Measurements from ENCODE around the gene MIEF1. TPM values are rescaled to one million over a fixed set of nuclear protein-coding genes. Genes with fewer than 3 reads are reported as not detected.

Gene MIEF1
- total RNA-seq, result 10 to 100 TPM; 18.4 to 28.9 TPM
- polyA plus RNA-seq, result 10 to 100 TPM in 1 of 2 donors, 1 to 10 TPM in 1; 7.1 to 16.5 TPM
- long read RNA-seq, donor 1, full-length matches to known transcripts, result 8 of 22 reads
- long read RNA-seq, donor 1, partial matches to known transcripts, result 14 of 22 reads
- long read RNA-seq, donor 1, other reads (novel, unspliced or antisense), result 0 of 22 reads
- long read RNA-seq, donor 2, result 0 reads
- long read RNA-seq, donor 3, full-length matches to known transcripts, result 1 of 1 reads
- long read RNA-seq, donor 3, partial matches to known transcripts, result 0 of 1 reads
- long read RNA-seq, donor 3, other reads (novel, unspliced or antisense), result 0 of 1 reads
- long read RNA-seq, donor 4, result 0 reads
- long read RNA-seq, donor 5, full-length matches to known transcripts, result 9 of 9 reads
- long read RNA-seq, donor 5, partial matches to known transcripts, result 0 of 9 reads
- long read RNA-seq, donor 5, other reads (novel, unspliced or antisense), result 0 of 9 reads

GRCh38 chr22:39502109-39502788 lies at the start of gene MIEF1:
TSS of gene MIEF1 (plus strand) at chr22:39502290. CDS start at chr22:39511295, 9,005 bp downstream.
- Histone ChIP-seq H3K9me3 (ENCODE audit: control insufficient read depth in 4 of 4, insufficient read depth in 3 of 4, low read length in 3 of 4) (no peaks in the 10 kb centered on the region), H3K27me3 (ENCODE audit: control insufficient read depth in 3 of 3, insufficient read depth in 3 of 3, low read length in 2 of 3) (no peaks in the 10 kb centered on the region), H3K9ac (ENCODE audit: insufficient read depth in 1 of 2, low read length in 2 of 2) (peak within 1 kb of the TSS; percentile 43 to 87), H3K36me3 (ENCODE audit: control insufficient read depth in 4 of 4, insufficient read depth in 4 of 4, low read length in 4 of 4) (peaks cover 10 to 26% (median 19%) of the 10 kb centered on the region in 4 donors), H3K4me1 (ENCODE audit: control insufficient read depth in 5 of 5, insufficient read depth in 5 of 5, low read length in 5 of 5) (peaks cover 2 to 27% (median 18%) of the 10 kb centered on the region in 5 donors), H3K27ac (ENCODE audit: low read depth in 1 of 2, low read length in 1 of 2) (peak within 1 kb of the TSS; percentile 79 to 84), H3K4me3 (peak within 1 kb of the TSS; percentile 89)
- ATAC-seq (ENCODE audit: insufficient read depth, low FRiP score), result peak; percentile 98
- TF ChIP-seq CTCF (IDR thresholded peaks at IDR 0.05; ENCODE audit: control extremely low read depth, extremely low read depth), result no peak
- peak; percentile 97 to 98 (median 98) for DNase-seq
- WGBS, 2 donors, result 0 to 1% methylated on average over 38 to 58 of the region's 58 CpGs

- no peak for TF ChIP-seq CTCF (IDR thresholded peaks at IDR 0.05; ENCODE audit: control extremely low read depth, extremely low read depth)
- Histone ChIP-seq H3K9ac (ENCODE audit: insufficient read depth in 1 of 2, low read length in 2 of 2) (no peak overlapping the region), H3K36me3 (ENCODE audit: control insufficient read depth in 4 of 4, insufficient read depth in 4 of 4, low read length in 4 of 4) (no peaks in the 10 kb centered on the region), H3K27me3 (ENCODE audit: control insufficient read depth in 3 of 3, insufficient read depth in 3 of 3, low read length in 2 of 3) (no peaks in the 10 kb centered on the region), H3K9me3 (ENCODE audit: control insufficient read depth in 4 of 4, insufficient read depth in 3 of 4, low read length in 3 of 4) (peaks cover 0 to 2% (median 0%) of the 10 kb centered on the region in 4 donors), H3K4me1 (ENCODE audit: control insufficient read depth in 5 of 5, insufficient read depth in 5 of 5, low read length in 5 of 5) (peaks cover 0 to 23% (median 7%) of the 10 kb centered on the region in 5 donors), H3K27ac (ENCODE audit: low read depth in 1 of 2, low read length in 1 of 2) (no peak overlapping the region), H3K4me3 (no peak overlapping the region)
- 57 to 77% methylated on average over 6 of the region's 6 CpGs for WGBS, 2 donors
- ATAC-seq (ENCODE audit: insufficient read depth, low FRiP score) (no peak), DNase-seq (no peak)
These were observed 49.4 kb upstream of the MIEF1 start for GRCh38 chr22:39452740-39453040.

GRCh38 chr22:39453765-39454378 lies 48.2 kb upstream of the MIEF1 start:
- 74 to 91% methylated on average over 9 of the region's 9 CpGs for WGBS, 2 donors
- DNase-seq (no peak), ATAC-seq (ENCODE audit: insufficient read depth, low FRiP score) (no peak)
- no peak overlapping the region for H3K4me3 ChIP-seq
- no peak overlapping the region for H3K27ac ChIP-seq (ENCODE audit: low read depth in 1 of 2, low read length in 1 of 2)
- no peaks in the 10 kb centered on the region for H3K27me3 ChIP-seq (ENCODE audit: control insufficient read depth in 3 of 3, insufficient read depth in 3 of 3, low read length in 2 of 3)
- H3K4me1 ChIP-seq (ENCODE audit: control insufficient read depth in 5 of 5, insufficient read depth in 5 of 5, low read length in 5 of 5), result peaks cover 0 to 19% (median 8%) of the 10 kb centered on the region in 5 donors
- TF ChIP-seq CTCF (IDR thresholded peaks at IDR 0.05; ENCODE audit: control extremely low read depth, extremely low read depth), result no peak
- no peak overlapping the region for H3K9ac ChIP-seq (ENCODE audit: insufficient read depth in 1 of 2, low read length in 2 of 2)
- no peaks in the 10 kb centered on the region for H3K36me3 ChIP-seq (ENCODE audit: control insufficient read depth in 4 of 4, insufficient read depth in 4 of 4, low read length in 4 of 4)
- no peaks in the 10 kb centered on the region for H3K9me3 ChIP-seq (ENCODE audit: control insufficient read depth in 4 of 4, insufficient read depth in 3 of 4, low read length in 3 of 4)
